NCI-H345 treated with DMSO at 0.1 percent for 48 hours (cell line): ENCODE data around the gene CYLC2.

Experiments used
- DNase-seq: peaks from one replicate; lab custom pipeline; 2025; ENCODE audit not compliant: unreplicated experiment; lab: John Stamatoyannopoulos, UW

Gene CYLC2, protein sequence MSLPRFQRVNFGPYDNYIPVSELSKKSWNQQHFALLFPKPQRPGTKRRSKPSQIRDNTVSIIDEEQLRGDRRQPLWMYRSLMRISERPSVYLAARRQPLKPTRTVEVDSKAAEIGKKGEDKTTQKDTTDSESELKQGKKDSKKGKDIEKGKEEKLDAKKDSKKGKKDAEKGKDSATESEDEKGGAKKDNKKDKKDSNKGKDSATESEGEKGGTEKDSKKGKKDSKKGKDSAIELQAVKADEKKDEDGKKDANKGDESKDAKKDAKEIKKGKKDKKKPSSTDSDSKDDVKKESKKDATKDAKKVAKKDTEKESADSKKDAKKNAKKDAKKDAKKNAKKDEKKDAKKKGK

DNA sequence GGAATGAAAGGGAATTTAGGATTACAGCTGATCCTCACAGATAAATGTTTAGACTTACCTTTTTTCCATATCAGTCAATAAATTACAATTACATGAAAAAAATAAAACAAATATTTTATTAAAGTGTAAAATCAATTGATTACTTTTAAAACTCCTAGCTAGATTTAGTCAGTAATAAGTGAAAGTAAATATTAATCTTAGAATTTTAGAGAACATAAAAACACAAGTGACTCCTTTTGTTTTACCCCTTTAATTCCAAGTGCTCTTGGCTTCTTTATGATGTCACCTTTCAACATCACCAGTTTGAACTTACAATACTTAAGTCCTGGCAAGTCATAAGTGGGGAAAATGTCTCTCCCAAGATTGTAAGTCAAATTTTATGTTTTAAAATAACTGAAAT, at the start of gene CYLC2:
CYLC2 (plus strand) TSS at position 301 of the 400 bp plus-strand sequence; CDS start at position 349, 48 bp downstream.
- no peak for DNase-seq

DNA sequence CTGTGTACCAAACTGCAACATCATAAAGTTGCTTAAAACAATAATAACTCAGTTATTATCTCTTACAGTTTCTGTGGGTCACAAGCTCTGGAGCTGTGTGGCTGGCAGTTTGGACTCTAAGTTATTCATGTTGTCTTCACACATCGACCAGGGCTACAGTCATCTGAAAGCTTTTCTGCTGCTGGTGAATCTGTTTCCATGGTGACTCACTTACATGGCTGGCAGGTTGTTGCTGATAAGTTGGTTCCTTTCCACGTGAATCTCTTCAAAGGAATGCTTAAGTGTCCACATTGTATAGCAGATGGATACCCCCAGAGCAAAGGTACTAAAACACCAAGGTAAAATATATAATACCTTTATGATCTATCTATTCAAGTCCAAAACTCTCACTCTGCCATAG, 44.8 kb upstream of the CYLC2 start:
- no peak for DNase-seq

DNA sequence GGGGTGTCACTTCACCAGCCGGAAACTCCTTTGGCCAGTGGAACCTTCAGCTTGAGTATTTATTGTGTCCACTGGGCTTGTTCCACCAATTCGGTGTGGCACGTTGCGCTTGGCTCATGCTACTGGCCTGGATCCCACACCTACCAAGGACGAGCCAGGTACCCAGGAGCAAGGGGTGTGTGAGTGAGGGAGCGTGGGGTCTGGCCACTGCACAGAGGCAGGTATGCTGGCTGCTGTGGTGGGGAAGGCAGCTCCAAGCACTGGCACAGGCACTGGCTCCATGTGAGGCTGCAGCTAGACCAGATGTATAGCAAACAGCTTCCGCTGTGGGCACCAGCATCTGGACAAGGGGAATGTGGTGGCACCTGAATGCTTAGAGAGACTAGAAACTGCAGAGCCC, 28.1 kb upstream of the CYLC2 start:
- DNase-seq = no peak

DNA sequence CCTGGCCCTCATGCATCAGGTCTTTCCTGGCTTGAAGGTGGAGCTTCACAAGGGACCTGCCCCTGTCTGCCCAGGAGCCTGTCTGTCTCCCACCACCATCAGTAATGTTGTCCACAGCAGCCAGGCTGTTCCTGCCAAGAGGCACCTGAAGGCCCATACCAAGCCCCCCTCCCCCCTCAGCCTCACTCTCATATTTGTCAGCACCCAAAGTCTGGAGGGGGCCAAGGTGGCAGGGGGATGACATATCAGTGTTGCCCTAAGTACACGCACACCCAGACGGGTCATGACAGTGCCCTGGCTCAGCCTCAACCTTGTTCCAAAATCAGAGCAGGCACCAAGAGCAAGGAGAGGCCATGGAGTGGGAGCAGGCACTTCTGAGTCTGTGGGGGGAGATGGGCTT, 27.2 kb upstream of the CYLC2 start:
- DNase-seq = no peak

DNA sequence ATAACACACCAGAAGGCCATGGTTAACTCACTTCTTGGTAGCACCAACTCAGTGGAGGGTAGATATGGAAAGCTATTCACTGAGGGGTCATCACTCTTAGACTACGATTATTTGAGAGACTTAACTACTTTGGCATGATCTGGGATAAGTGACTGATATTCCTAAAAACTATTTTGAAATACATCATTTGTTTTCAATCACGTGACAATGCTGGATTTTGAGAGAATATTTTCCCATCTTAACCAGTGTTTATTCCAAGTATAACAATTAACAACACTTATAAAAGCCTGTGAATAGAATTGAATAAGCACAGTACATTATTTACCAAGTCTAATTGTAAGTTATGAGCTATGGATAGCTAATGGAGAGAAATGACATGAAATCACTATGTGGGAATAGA, 22.4 kb upstream of the CYLC2 start:
- DNase-seq = no peak

DNA sequence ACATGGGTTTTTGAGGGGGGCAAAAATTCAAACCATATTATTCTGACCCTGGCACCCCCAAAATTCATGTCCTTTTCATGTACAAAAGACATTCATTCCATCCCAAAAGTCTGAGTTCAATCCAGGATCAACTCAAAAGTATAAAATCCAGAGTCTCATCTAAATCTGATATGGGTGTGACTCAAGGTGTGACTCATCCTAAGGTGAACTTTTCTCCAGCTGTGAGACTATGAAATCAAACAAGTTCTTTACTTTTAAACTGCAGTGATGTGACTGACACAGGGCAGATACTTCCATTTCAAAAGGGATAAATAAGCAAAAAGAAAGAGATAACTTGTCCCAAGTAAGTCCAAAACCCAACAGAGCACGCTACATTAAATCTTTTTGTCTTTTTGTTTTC, 20.6 kb upstream of the CYLC2 start:
- DNase-seq = no peak

DNA sequence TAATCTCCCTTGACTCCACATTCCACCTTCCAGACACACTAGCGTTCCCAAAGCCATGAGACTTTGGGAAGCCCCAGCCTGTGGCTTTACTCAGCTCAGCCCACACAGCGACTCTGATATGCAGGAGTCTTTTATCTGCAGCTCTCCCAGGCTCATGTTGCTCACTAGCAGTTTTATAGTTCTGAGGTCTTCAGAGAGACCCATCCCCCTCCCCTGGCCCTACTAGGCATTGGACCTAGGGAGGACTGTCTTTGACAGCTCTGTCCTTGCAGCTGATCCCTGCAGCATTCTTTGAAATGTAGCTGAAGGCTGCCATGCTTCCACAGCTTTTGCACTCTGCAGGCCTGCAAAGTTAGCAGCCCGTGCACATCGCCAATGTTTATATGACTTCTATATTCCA, 19.9 kb upstream of the CYLC2 start:
- DNase-seq = no peak

DNA sequence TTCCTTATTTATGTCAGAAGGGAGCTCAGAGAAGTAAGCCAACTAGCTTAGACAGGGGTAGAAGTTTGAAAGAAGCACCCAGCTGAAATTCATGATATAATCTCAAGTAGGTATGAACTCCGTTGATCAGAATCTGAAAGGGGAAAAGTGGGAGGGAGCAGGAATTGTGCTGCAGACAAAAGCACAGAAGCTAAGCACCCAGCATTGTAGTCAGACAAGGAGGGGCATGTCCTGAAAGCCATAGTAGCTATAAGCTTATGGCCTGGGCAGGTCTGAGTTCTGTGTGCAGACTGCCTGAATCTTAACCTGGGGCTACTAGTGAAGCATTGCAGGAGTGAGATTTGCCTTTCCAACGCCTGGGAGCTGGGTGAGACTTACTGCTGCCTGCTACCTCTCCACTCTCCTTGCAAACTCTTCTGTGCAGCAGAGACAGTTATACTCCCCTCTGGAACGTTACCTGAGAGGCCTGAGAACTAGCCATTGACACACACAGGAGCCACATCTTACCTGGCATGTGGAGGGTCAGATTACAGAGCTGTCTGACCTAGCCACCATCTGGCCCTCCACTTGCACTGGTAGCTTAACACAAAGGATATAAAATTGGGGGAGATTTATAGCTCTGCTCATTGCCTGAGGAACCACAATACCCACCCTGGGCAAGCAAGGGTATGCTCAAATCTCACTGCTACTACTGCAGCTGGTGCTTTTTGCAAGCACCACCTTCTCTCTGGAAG, 9.8 kb upstream of the CYLC2 start:
- DNase-seq = no peak

DNA sequence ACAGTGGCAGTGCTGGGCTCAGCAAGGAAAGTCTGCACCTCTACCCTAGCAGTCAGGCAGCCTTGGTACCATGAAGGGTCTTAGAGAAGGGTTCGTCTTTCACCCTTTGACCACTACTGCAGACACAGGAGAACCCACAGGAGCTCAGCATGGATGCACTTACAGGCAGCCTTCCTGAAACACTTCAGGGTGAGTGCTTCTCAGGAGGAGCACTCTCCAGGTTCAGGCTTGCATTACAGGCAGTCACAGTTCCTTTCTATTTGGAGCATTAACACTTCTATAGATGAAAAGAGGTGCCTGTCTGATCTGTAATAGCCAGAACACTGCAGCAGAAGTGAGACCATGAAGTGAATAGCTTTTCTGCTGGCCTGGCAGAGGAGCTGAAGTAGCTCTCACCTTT, 8.7 kb upstream of the CYLC2 start:
- no peak for DNase-seq

DNA sequence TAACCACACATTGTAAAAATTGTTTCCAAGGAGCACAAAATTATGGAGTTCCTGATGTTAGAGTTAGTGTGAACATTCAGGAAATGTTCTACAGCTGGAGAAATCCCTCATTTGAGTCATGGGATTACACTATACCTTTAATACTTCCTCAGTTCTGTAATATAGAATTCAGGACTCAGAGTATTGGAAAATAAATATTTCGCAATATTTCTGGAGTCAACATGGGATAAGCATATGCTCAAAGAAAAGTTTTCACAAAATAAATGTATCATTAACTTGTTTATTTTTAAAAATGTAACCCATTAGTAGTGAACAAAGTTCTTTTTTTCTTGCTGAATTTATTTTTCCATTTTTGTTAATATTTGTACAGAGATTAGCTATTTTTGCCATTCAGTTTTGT, 8.6 kb downstream of the CYLC2 start:
- DNase-seq = no peak

DNA sequence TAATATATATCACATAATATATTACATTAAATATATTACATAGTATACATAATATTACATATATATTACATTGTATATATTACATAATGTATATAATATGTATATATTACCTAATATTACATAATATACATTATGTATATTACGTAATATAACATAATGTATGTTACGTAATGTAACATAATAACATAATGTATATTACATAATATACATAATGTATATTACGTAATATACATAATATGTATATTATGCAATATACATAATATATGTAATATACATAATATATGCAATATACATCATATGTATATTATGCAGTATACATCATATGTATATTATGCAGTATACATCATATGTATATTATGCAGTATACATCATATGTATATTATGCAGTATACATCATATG, 19.1 kb downstream of the CYLC2 start:
- no peak for DNase-seq

DNA sequence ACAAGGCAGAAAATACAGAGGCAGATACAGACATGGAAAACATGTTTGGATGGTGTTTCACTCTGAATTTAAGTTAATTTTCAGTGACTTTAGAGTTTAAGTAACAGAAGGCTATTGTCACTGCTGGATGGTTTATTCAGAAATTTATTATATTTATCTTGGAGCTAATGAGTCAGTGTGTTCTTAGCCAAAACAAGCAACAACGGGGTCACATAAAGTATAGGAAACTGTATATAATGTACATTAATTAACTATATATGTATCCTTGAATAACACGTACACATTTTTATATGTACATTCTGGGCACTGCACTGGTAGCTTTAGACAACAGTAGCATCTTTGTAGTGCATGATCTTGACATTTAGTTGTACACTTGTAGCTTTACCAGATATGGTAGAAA, 30.7 kb downstream of the CYLC2 start:
- no peak for DNase-seq

DNA sequence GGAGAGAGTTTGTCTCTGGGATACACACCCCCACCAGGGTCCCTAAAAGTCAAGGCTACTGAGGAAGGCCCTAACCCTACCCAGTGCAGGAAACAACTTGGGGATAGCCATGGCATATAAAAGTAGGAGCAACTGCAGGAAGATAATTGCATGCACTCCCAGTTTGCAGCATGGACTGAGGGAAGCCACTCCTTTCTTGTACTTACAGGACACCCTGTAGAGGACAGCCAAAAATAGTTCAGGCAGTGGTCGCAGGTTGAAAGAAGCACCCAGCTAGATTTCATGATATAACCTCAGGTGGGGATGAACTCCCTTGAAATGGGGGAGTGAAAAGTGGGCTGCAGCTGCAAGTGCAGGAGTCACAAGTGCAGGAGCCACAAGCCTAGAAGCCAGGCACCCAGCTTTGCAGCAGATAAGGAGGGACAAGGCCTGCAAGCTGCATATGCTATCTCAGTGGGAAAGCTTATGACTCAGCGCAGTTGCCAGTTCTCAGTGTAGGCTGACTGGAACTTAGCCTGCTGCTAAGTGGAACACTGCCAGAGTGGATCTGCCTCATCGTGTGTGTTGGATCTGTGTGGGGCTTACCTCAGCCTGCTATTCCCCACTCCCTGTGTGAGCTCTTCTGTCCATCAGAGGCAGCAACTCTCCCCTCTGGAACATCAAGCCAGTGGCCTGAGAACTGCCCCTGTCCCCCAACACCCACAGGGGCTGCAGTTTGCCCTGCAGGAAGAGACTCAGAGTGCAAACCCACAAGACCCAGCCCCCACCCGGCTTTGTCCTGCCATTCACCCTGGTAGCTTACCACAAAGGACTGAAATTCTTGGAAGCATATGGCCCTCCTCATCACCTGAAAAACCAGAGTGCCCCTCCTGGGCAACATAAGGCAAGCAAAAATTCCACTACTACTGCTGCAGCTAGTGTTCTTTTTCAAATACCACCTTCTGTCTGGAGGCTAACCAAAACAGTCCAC, 42.7 kb downstream of the CYLC2 start:
- no peak for DNase-seq

DNA sequence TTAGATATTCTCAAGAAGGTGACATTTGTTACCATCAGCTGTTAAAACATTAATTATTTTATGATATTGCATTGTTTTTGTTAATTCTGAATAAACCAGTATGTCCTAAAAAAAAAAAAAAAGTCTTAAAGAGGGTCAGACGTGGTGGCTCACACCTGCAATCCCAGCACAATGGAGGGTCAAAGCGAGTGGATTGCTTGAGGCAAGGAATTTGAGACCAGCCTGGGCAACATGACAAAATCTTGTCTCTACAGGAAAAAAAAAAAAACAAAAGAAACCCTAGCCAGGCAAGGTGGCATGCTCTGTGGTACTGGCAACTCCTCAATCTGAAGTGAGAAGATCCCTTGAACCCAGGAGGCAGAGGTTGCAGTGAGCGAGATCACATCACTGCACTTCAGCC, 46.8 kb downstream of the CYLC2 start:
- no peak for DNase-seq
